Mucosa of rectum (tissue), 2 donors: ENCODE data around the gene FBLN7.
"Not testable (repeated sequence)": the region's sequence is repeated elsewhere in the genome, so short reads cannot be mapped to it uniquely, and the experiment has no call there.

Experiments
- H3K27ac ChIP-seq, 2 donors: one replicate each; pipeline ENCODE4 v1.7.0; 2013; ENCODE audit warnings: inconsistent platforms in 2 of 2, low read depth in 2 of 2, low read length in 2 of 2
- H3K27me3 ChIP-seq, 2 donors: one replicate each; pipeline ENCODE4 v1.7.0; 2013; ENCODE audit warnings: low read length in 2 of 2; ENCODE audit not compliant: control insufficient read depth in 2 of 2, insufficient read depth in 2 of 2
- H3K36me3 ChIP-seq, 2 donors: one replicate each; pipeline ENCODE4 v1.7.0; 2013; ENCODE audit warnings: low read length in 2 of 2; ENCODE audit not compliant: control insufficient read depth in 2 of 2, insufficient read depth in 2 of 2
- H3K4me1 ChIP-seq, 2 donors: one replicate each; pipeline ENCODE4 v1.7.0; 2013; ENCODE audit warnings: low read length in 2 of 2, mild to moderate bottlenecking in 1 of 2; ENCODE audit not compliant: control insufficient read depth in 2 of 2, insufficient read depth in 2 of 2
- H3K4me3 ChIP-seq, 2 donors: one replicate each; pipeline ENCODE4 v1.7.0; 2013; ENCODE audit warnings: low read length in 2 of 2
- H3K9ac ChIP-seq, 2 donors: one replicate each; pipeline ENCODE4 v1.7.0; 2013; ENCODE audit warnings: low read length in 2 of 2, low read depth in 1 of 2, mild to moderate bottlenecking in 1 of 2
- H3K9me3 ChIP-seq, 2 donors: one replicate each; pipeline ENCODE4 v1.7.0; 2013; ENCODE audit warnings: low read length in 2 of 2; ENCODE audit not compliant: control insufficient read depth in 2 of 2
- donor health status: healthy.
- donor health status: Normal muscosa, but diverticular disease.

FBLN7 gene

GRCh38 chr2:112118148-112118547 is 20.0 kb upstream of the FBLN7 start:
- Histone ChIP-seq H3K27ac (no peak overlapping the region), H3K9me3 (no peaks in the 10 kb centered on the region), H3K36me3 (peaks cover 27 to 31% of the 10 kb centered on the region in 2 donors), H3K9ac (no peak overlapping the region), H3K27me3 (no peaks in the 10 kb centered on the region), H3K4me3 (no peak overlapping the region), H3K4me1 (no peaks in the 10 kb centered on the region)

DNA sequence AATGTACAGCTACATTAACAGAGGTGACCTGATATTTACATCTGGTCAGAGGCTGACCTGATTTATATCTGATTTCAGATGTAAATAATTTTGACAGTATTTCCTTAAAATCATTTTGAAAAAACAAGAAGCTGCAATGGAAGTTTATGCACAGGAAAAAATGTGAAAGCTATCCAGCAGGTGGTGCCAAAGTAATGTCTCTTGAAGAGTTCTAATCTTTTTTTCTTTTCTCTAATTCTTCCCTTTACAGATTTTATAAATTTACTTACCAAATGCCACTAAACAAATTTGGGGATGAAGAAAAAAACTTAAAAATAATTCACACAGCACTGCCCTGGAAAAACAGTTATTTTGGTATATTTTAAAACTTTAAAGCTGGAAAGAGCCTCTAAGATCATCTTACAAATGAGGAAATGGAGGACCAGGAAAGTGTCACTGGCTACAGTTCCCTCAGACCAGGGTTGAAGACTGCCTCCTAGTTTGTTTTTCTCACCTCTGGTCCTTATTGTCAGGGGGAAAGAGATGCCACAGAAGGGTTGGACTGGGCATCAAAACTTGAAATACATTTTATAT is 16.4 kb upstream of the FBLN7 start:
- Histone ChIP-seq H3K27me3 (no peaks in the 10 kb centered on the region), H3K9me3 (no peaks in the 10 kb centered on the region), H3K27ac (no peak overlapping the region), H3K4me1 (no peaks in the 10 kb centered on the region), H3K36me3 (peaks cover 18 to 22% of the 10 kb centered on the region in 2 donors), H3K4me3 (no peak overlapping the region), H3K9ac (no peak overlapping the region)

DNA sequence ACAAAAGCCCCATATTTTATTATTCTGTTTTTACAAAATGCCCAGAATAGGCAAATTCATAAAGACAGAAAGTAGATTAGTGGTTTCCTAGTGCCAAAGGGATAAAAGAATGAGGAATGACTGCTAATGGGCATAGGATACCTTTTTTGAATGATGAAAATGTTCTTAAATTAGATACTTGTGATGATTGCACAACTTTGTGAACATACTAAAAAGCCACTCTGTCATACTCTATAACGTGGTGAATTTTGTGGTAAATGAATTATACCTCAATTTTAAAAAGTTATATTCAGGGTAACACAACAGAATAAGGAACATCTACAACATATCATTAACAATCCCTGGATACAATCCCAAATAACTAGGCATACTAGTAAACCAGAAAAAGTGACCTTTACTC is 9.1 kb upstream of the FBLN7 start:
- H3K4me1 ChIP-seq, result no peaks in the 10 kb centered on the region
- H3K27me3 ChIP-seq, result no peaks in the 10 kb centered on the region
- H3K9ac ChIP-seq, result no peak overlapping the region
- H3K36me3 ChIP-seq, result no peaks in the 10 kb centered on the region
- H3K9me3 ChIP-seq, result no peaks in the 10 kb centered on the region
- H3K4me3 ChIP-seq, result no peak overlapping the region
- no peak overlapping the region for H3K27ac ChIP-seq

- no peak overlapping the region for H3K9ac ChIP-seq
- H3K4me1 ChIP-seq, result peaks cover 0 to 5% of the 10 kb centered on the region in 2 donors
- peaks cover 4 to 5% of the 10 kb centered on the region in 2 donors for H3K27me3 ChIP-seq
- H3K27ac ChIP-seq, result no peak overlapping the region
- H3K9me3 ChIP-seq, result no peaks in the 10 kb centered on the region
- H3K4me3 ChIP-seq, result no peak overlapping the region
- no peaks in the 10 kb centered on the region for H3K36me3 ChIP-seq
Observed at GRCh38 chr2:112133344-112133743, 4.8 kb upstream of the FBLN7 start.

DNA sequence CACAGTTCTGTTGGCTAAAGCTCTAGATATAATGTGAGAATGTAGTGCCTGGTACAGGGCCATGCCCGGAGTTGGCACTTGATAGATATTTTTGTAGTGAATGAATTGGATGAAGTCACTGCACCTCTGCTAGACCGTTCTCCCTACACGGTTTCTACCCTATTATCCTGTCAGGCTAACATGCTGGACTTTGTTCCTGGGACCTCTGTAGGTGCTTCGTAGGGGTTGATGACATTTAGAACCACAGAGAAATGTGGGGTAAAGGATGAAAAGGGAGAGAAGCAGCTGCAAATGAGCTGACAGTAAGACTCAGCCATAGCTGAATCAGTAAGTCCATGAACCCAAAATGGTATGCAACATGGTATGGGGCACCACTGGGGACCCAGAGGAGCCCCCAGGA is 4.1 kb upstream of the FBLN7 start:
- H3K4me1 ChIP-seq, result peaks cover 0 to 5% of the 10 kb centered on the region in 2 donors
- no peak overlapping the region for H3K9ac ChIP-seq
- H3K27ac ChIP-seq, result no peak overlapping the region
- no peaks in the 10 kb centered on the region for H3K9me3 ChIP-seq
- no peaks in the 10 kb centered on the region for H3K36me3 ChIP-seq
- no peak overlapping the region for H3K4me3 ChIP-seq
- H3K27me3 ChIP-seq, result peaks cover 4 to 5% of the 10 kb centered on the region in 2 donors

- Histone ChIP-seq H3K4me1 (peaks cover 0 to 5% of the 10 kb centered on the region in 2 donors), H3K27me3 (peaks cover 4 to 10% of the 10 kb centered on the region in 2 donors), H3K36me3 (no peaks in the 10 kb centered on the region), H3K27ac (no peak overlapping the region), H3K4me3 (no peak overlapping the region), H3K9me3 (no peaks in the 10 kb centered on the region), H3K9ac (no peak overlapping the region)
Observed at GRCh38 chr2:112136096-112136495, 2.1 kb upstream of the FBLN7 start.

DNA sequence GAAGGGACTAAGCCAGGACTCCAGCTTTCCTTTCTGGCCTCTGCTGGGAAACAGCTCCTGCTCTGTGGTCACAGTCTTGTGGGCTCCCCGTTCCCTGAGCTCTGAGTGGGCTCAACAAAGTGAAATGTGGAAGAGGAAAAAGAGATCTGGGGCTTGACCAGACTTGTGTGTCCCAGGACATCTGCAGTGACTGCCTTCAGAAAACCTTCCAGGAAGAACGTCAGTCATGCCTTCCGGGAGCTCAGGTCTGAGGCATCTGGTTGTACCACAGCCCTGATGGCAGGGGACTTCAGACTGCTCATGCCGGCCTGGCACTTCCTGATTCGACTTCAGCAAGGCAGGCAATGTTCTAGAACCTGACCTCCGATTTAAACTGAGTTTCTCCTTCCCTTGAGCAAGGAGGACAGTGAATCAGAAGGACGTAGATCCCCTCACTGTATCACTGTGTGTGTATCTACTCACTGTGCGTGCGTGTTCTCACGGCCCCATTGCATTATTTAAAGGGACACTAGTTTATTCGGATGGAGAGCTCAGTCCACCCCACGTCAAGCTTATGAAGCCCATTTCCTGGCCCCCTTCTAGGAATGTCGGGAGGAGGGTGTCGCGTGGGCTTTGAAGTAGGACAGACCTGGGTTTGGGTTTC is 548 bp upstream of the FBLN7 start:
- Histone ChIP-seq H3K27me3 (peaks cover 4 to 16% of the 10 kb centered on the region in 2 donors), H3K36me3 (no peaks in the 10 kb centered on the region), H3K4me1 (peaks cover 0 to 5% of the 10 kb centered on the region in 2 donors), H3K9ac (peak overlapping the region in 1 of 2 donors; percentile 30), H3K4me3 (peak overlapping the region; percentile 52 to 72), H3K27ac (peak overlapping the region in 1 of 2 donors; percentile 32), H3K9me3 (no peaks in the 10 kb centered on the region)

DNA sequence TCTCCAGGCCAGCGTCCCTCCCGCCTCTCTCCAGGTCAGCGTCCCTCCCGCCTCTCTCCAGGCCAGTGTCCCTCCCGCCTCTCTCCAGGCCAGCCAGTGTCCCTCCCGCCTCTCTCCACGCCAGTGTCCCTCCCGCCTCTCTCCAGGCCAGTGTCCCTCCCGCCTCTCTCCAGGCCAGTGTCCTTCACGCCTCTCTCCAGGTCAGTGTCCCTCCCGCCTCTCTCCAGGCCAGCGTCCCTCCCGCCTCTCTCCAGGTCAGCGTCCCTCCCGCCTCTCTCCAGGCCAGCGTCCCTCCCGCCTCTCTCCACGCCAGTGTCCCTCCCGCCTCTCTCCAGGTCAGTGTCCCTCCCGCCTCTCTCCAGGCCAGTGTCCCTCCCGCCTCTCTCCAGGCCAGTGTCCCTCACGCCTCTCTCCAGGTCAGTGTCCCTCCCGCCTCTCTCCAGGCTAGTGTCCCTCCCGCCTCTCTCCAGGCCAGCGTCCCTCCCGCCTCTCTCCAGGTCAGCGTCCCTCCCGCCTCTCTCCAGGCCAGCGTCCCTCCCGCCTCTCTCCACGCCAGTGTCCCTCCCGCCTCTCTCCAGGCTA is 939 bp downstream of the FBLN7 start:
- not testable (repeated sequence) for H3K9ac ChIP-seq, H3K9me3 ChIP-seq, H3K36me3 ChIP-seq, H3K27ac ChIP-seq, H3K4me3 ChIP-seq, H3K4me1 ChIP-seq
- H3K27me3 ChIP-seq, result peaks cover 4 to 16% of the 10 kb centered on the region in 2 donors

DNA sequence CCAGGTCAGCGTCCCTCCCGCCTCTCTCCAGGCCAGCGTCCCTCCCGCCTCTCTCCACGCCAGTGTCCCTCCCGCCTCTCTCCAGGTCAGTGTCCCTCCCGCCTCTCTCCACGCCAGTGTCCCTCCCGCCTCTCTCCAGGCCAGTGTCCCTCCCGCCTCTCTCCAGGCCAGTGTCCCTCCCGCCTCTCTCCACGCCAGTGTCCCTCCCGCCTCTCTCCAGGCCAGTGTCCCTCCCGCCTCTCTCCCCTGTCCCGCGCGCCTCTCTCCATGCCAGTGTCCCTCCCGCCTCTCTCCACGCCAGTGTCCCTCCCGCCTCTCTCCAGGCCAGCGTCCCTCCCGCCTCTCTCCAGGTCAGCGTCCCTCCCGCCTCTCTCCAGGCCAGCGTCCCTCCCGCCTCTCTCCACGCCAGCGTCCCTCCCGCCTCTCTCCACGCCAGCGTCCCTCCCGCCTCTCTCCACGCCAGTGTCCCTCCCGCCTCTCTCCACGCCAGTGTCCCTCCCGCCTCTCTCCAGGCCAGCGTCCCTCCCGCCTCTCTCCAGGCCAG is 1.5 kb downstream of the FBLN7 start:
- H3K27ac ChIP-seq, H3K4me3 ChIP-seq, H3K4me1 ChIP-seq, H3K9ac ChIP-seq, H3K9me3 ChIP-seq, H3K36me3 ChIP-seq: not testable (repeated sequence)
- peaks cover 4 to 16% of the 10 kb centered on the region in 2 donors for H3K27me3 ChIP-seq

DNA sequence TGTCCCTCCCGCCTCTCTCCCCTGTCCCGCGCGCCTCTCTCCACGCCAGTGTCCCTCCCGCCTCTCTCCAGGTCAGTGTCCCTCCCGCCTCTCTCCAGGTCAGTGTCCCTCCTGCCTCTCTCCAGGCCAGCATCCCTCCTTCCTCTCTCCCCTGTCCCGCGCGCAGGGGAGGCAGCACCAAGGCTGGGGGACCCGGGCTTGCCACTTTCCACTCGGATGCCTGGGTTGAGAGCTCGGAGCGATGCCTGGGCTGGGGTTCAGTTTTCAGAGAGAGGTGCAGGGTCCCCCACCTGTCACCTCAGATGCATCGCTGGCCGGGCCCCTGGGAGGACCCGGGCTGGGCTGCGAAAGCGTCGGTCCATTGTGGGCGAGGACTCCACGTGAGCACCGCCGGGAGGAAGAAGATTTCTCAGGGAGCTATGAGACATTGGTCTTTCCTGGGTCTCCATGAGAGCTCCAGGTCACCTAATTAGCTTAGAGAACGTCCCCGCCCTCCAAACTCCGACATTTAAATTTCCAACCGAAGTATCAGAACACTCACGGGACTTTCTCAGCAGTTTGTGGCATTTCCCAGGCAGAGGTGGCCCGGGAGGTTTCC is 2.1 kb downstream of the FBLN7 start:
- peaks cover 4 to 16% of the 10 kb centered on the region in 2 donors for H3K27me3 ChIP-seq
- peaks cover 0 to 5% of the 10 kb centered on the region in 2 donors for H3K4me1 ChIP-seq
- no peak overlapping the region for H3K27ac ChIP-seq
- H3K9ac ChIP-seq, result no peak overlapping the region
- no peaks in the 10 kb centered on the region for H3K36me3 ChIP-seq
- peak overlapping the region in 1 of 2 donors; percentile 22 for H3K4me3 ChIP-seq
- no peaks in the 10 kb centered on the region for H3K9me3 ChIP-seq
